DND-41 (cell line): Measurements from ENCODE around the gene PML.
"Not testable (repeated sequence)": the region's sequence is repeated elsewhere in the genome, so short reads cannot be mapped to it uniquely, and the experiment has no call there.

Experiments
- ATAC-seq: fragments of 200-7000 bp; cut with Tn5 transposase; 3 replicates; pipeline ENCODE4 v1.9.1; 2021; ENCODE audit warnings: low read depth; ENCODE audit not compliant: insufficient read depth
- DNase-seq: peaks from one replicate; pipeline ENCODE4 v3.0.0-alpha.2; 2020
- H2AFZ ChIP-seq: 2 replicates; pipeline ENCODE4 v1.6.0; 2012; ENCODE audit warnings: low read depth, low read length
- H3K27ac ChIP-seq: 2 replicates; pipeline ENCODE4 v1.5.1; 2012; ENCODE audit warnings: low read length, inconsistent platforms
- H3K27me3 ChIP-seq: fragments of 200-600 bp; sonication (generic); 2 replicates; pipeline ENCODE4 v1.6.0; 2012; ENCODE audit warnings: low read length, mild to moderate bottlenecking, inconsistent platforms; ENCODE audit not compliant: insufficient read depth, poor library complexity
- H3K36me3 ChIP-seq: 2 replicates; pipeline ENCODE4 v1.5.1; 2012; ENCODE audit warnings: low read length, inconsistent platforms; ENCODE audit not compliant: insufficient read depth
- H3K4me1 ChIP-seq: 2 replicates; pipeline ENCODE4 v1.5.1; 2012; ENCODE audit warnings: mild to moderate bottlenecking, low read length; ENCODE audit not compliant: insufficient read depth
- H3K4me2 ChIP-seq: 2 replicates; pipeline ENCODE4 v1.6.0; 2012; ENCODE audit warnings: mild to moderate bottlenecking, moderate library complexity, low read length, inconsistent platforms; ENCODE audit not compliant: insufficient read depth
- H3K4me3 ChIP-seq, 2 experiments: fragments of 200-600 bp in 1 of 2; shearing (Covaris generic) in 1 of 2; 2 replicates each; pipeline ENCODE4 v1.5.1; 2012 to 2016; ENCODE audit warnings: inconsistent platforms in 2 of 2, low read length in 2 of 2, mild to moderate bottlenecking in 2 of 2, low read depth in 1 of 2, moderate library complexity in 1 of 2
- H3K79me2 ChIP-seq: 2 replicates; pipeline ENCODE4 v1.6.0; 2012; ENCODE audit warnings: low read length, inconsistent platforms; ENCODE audit not compliant: insufficient read depth
- H3K9ac ChIP-seq: 2 replicates; pipeline ENCODE4 v1.6.0; 2012; ENCODE audit warnings: low read depth, mild to moderate bottlenecking, inconsistent platforms, low read length, moderate library complexity
- H3K9me3 ChIP-seq: 2 replicates; pipeline ENCODE4 v1.5.1; 2012; ENCODE audit warnings: low read length, moderate library complexity, mild to moderate bottlenecking, inconsistent platforms; ENCODE audit not compliant: insufficient read depth, severe bottlenecking
- H4K20me1 ChIP-seq: 2 replicates; pipeline ENCODE4 v1.6.0; 2012; ENCODE audit warnings: low read length; ENCODE audit not compliant: insufficient read depth
- CTCF ChIP-seq: IDR thresholded peaks from 2 replicates; pipeline ENCODE4 v1.5.1; 2012; ENCODE audit warnings: borderline replicate concordance, low read length, moderate library complexity, mild to moderate bottlenecking; ENCODE audit not compliant: poor library complexity, severe bottlenecking; ENCODE audit errors: extremely low read depth
- EZH2 ChIP-seq: IDR thresholded peaks from 3 replicates; pipeline ENCODE4 v1.6.1; 2012; ENCODE audit warnings: borderline replicate concordance, low read depth, mild to moderate bottlenecking, moderate library complexity, low read length, inconsistent platforms; ENCODE audit not compliant: severe bottlenecking

The PML gene

GRCh38 chr15:74050556-74051234 is 56.2 kb downstream of the PML start:
- no peaks in the 10 kb centered on the region for H3K9me3 ChIP-seq
- no peaks in the 10 kb centered on the region for H3K36me3 ChIP-seq
- no peaks in the 10 kb centered on the region; the same call in 1 of the 2 replicates for H4K20me1 ChIP-seq
- peaks cover 16% of the 10 kb centered on the region for H3K4me1 ChIP-seq
- no peak for TF ChIP-seq CTCF
- TF ChIP-seq EZH2: no peak
- no peaks in the 10 kb centered on the region for H3K79me2 ChIP-seq
- H2AFZ ChIP-seq: no peak overlapping the region
- no peak for ATAC-seq
- H3K4me2 ChIP-seq: no peak overlapping the region
- H3K27me3 ChIP-seq: peaks cover 4% of the 10 kb centered on the region
- H3K4me3 ChIP-seq: no peak overlapping the region
- H3K9ac ChIP-seq: no peak overlapping the region
- no peak overlapping the region for H3K27ac ChIP-seq
- no peak for DNase-seq

GRCh38 chr15:74052271-74053260 is 58.0 kb downstream of the PML start:
- H3K27ac ChIP-seq, H4K20me1 ChIP-seq, H3K36me3 ChIP-seq, H3K79me2 ChIP-seq, DNase-seq, H2AFZ ChIP-seq, H3K4me3 ChIP-seq, H3K9me3 ChIP-seq, H3K27me3 ChIP-seq, H3K9ac ChIP-seq, H3K4me2 ChIP-seq, ATAC-seq: not testable (repeated sequence)
- peaks cover 16% of the 10 kb centered on the region for H3K4me1 ChIP-seq

- no peaks in the 10 kb centered on the region for H4K20me1 ChIP-seq
- H3K79me2 ChIP-seq: no peaks in the 10 kb centered on the region
- H2AFZ ChIP-seq: no peak overlapping the region
- no peak overlapping the region for H3K4me3 ChIP-seq
- H3K36me3 ChIP-seq: no peaks in the 10 kb centered on the region
- H3K4me2 ChIP-seq: no peak overlapping the region
- TF ChIP-seq EZH2 (no peak), CTCF (no peak)
- peaks cover 8% of the 10 kb centered on the region for H3K4me1 ChIP-seq
- no peak overlapping the region for H3K27ac ChIP-seq
- peaks cover 4% of the 10 kb centered on the region for H3K27me3 ChIP-seq
- ATAC-seq: no peak
- DNase-seq: no peak
- H3K9me3 ChIP-seq: no peaks in the 10 kb centered on the region
- no peak overlapping the region for H3K9ac ChIP-seq
Observed at GRCh38 chr15:74053517-74053916, 59.0 kb downstream of the PML start.
